HG03354 (cell line): ENCODE data around the gene ARHGEF28.

ENCODE experiments used
- ATAC-seq: cut with Tn5 transposase; IDR thresholded peaks from one replicate; pipeline ENCODE4 v1.9.1; 2021; ENCODE audit warnings: mild to moderate bottlenecking; ENCODE audit not compliant: unreplicated experiment, poor library complexity, severe bottlenecking

The ARHGEF28 gene, protein sequence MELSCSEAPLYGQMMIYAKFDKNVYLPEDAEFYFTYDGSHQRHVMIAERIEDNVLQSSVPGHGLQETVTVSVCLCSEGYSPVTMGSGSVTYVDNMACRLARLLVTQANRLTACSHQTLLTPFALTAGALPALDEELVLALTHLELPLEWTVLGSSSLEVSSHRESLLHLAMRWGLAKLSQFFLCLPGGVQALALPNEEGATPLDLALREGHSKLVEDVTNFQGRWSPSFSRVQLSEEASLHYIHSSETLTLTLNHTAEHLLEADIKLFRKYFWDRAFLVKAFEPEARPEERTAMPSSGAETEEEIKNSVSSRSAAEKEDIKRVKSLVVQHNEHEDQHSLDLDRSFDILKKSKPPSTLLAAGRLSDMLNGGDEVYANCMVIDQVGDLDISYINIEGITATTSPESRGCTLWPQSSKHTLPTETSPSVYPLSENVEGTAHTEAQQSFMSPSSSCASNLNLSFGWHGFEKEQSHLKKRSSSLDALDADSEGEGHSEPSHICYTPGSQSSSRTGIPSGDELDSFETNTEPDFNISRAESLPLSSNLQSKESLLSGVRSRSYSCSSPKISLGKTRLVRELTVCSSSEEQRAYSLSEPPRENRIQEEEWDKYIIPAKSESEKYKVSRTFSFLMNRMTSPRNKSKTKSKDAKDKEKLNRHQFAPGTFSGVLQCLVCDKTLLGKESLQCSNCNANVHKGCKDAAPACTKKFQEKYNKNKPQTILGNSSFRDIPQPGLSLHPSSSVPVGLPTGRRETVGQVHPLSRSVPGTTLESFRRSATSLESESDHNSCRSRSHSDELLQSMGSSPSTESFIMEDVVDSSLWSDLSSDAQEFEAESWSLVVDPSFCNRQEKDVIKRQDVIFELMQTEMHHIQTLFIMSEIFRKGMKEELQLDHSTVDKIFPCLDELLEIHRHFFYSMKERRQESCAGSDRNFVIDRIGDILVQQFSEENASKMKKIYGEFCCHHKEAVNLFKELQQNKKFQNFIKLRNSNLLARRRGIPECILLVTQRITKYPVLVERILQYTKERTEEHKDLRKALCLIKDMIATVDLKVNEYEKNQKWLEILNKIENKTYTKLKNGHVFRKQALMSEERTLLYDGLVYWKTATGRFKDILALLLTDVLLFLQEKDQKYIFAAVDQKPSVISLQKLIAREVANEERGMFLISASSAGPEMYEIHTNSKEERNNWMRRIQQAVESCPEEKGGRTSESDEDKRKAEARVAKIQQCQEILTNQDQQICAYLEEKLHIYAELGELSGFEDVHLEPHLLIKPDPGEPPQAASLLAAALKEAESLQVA (N-terminal part only)

GRCh38 chr5:73625944-73626811 lies at the start of gene ARHGEF28:
Gene ARHGEF28 (plus strand): TSS chr5:73626196. CDS start chr5:73684852, 58,656 bp downstream.
- peak; percentile 69 for ATAC-seq

DNA sequence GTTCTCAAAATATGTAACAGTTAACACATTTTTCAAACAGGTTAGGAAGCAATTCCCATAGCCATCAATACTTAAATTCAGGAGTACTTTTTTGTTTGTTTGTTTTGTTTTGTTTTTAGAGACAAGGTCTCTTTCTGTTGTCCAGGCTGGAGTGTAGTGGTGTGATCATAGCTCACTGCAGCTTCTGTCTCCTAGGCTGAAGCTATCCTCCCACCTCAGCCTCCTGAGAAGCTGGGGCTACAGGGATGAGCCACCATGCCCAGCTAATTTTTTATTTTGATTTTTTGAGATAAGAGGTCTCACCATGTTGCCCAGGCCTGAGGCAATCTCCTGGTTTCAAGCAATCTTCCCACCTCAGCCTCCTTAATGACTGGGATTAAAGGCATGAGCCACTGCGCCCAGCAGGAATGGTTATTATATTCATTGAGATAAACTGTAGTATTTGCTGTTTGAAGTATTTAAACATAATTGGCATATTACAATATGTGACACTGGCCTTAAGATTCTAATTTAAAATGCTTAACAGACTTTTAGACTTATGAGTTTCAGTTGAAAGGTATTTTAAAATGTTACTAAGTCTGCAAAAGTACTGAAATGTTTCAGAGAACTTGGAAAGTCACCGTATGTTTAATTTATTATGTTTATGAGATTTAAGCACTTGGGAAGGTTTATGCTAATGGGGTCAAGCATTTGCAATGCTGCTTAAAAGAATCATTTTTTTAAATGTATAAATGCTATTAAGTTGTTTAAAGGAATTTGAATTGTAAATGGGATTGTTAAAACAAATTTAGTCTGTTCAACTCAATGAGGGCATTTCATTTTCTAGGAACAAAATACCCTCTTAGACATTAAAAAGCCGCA lies 43.5 kb upstream of the ARHGEF28 start:
- ATAC-seq: no peak

DNA sequence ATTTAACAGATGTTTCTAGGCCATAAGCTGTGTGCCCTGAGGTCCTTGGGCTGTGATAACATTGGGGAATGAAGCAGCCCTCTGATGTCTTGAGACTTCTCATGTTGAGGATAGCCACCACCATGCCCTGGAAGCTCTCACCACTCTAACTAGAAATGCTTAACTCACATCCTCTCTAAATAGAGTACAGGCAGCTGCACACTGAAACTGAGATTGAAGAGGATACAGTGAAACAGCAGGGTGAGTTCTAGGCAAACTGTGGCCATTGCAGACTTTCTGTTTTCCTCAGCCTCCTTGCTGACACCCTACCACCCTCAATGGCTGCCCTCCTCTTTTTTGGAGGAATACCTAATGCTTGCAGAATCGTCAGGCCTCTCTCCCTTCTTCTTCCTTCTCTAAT lies 38.1 kb upstream of the ARHGEF28 start:
- peak; percentile 90 for ATAC-seq

DNA sequence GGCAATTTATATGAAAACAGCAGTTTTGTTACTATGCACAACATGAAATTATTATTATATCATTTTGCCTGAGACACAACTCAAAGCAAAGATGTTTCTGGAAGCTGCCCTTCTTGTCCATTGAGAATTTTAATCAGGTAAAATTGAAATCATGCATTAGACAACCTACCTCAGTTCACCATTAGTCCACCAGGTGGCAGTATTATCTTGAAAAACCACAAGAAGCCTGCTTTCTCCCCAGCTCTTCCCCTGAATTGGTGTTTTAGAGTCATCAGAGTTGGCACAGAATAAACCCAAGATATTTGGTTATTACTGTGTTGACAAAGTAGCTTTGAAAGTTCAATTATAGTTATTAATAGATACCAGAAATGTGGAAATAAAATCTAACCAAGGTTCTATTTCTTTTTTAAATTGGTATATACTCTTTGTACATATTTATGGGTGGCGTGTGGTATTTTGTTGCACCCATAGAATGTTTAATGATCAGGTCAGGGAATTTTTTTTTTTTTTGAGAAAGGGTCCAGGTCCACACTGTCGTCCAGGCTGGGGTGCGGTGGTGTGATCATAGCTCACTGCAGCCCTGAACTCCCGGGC lies 34.8 kb upstream of the ARHGEF28 start:
- ATAC-seq: peak; percentile 56

DNA sequence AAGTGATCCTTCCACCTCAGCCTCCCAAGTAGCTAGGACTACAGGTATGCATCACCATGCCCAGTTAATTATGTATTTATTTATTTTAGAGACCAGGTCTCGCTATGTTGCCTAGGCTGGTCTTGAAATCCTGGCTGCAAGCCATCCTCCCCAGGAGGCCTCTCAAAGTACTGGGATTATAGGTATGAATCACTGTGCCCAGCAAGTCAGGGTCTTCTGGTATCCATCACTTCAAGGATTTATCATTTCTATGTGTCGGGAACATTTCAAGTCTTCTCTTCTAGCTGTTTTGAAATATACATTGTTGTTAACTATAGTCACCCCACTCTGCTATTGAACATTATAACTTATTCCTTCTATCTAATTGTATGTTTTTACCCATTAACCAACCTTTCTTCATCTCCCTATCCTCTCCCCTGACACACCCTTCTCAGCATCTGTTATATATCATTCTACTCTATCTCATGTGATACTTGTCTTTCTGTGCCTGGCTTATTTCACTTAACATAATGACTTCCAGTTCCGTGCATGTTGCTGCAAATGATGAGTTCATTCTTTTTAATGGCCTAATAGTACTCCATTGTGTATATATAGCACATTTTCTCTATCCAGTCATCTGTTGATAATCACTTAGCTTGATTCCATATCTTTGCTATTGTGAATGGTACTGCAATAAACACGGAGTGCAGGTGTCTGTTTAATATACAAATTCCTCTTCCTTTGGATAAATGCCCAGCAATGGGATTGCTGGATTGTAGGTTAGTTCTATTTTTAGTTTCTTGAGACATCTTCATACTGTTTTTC lies 34.1 kb upstream of the ARHGEF28 start:
- no peak for ATAC-seq

DNA sequence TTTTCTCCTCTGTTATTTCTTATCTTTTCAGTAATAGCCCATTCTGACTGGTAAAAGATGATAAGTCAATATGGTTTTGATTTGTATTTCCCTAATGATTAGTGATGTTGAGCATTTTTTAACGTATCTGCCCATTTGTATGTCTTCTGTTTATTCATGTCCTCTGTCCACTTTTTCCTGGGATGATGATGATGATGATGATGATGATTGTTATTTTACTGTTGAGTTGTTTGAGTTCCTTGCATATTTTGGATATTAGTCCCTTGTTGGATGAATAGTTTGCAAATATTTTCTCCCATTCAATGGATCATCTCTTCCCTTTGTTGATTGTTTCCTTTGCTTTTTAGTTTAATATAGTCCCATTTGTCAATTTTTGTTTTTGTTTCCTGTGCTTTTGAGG lies 33.4 kb upstream of the ARHGEF28 start:
- no peak for ATAC-seq

DNA sequence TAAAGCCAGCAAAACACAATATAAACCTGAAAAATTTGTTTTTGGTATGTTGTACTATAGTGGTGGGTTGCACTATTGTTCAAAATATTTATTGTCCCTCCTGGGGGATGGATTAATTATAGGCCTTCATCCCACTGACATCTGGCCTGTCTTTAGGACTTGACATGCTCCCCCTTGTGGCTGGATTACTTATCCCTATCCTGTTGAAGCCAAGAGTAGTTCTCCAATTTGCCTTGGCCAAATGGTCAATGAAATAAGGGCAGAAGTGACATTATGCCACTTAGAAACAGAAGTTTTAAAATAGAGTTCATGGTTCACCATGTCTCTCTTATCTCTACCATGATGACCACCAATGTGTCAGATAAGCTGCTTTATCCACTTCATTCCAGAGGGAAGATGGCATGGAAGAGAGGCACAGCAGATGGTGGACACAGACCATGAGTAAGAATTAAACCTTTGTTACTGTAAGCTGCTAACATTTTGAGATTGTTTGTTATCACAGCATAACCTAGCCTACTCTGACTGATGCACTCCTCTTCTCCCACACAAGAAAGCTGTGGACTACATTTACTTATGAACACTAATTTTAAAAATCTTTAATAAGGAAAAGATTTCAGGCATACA lies 29.2 kb upstream of the ARHGEF28 start:
- no peak for ATAC-seq

GRCh38 chr5:73599380-73599779 lies 26.6 kb upstream of the ARHGEF28 start:
- no peak for ATAC-seq

DNA sequence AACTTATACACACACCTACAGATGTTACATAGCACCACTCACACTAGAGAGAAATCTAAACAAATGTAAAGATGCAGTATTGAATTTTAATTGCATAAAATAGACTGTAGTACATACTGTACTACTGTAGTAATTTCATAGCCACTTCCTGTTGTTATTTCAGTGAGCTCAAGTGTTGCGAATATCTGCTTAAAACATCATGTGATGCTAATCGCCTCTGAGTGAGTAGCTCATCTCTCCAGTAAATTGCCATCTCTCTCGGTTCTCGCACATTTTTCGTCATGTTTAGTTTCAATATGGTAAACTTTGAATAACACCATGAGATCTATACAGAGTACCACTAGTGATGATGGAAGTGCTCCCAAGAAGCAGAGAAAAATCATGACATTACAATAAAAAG lies 22.0 kb upstream of the ARHGEF28 start:
- no peak for ATAC-seq

DNA sequence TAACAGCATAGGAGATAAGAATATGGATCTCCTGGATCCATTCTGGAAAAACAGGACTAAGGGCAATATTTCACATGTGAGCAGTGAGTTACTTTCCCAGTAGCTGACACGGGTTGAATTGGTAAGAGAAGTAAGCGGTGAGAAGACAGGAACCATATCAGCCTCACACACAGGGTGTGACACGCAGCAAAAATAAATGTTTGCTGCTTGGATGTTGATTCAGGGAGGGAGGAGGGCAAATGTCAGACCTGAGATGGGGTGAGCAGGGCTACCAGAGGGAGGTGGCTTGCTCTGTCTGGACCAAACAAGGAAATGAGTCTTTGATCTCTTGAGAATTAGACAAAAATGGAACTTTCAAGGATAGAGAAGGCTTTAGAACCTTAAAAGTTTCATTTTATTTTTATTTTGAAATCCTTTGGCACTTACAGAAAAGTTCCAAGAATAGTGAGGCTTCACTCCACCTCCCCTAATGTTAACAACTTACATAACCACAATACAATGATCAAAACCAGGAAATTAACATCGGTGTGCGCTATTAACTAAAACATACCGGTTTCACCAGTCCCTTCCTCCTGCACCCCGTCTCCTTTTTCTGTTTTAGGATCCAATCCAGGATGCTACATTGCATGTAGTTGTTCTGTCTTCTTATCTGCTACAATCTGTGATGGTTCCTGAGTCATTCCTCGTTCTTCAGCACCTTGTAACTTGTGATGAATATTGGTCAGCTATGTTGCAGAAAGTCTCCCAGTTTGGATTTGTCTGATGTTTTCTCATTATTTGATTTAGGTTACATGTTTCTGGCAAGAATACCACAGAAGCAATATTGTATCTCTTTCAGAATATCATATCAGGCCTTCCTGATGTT lies 20.5 kb upstream of the ARHGEF28 start:
- ATAC-seq: no peak

GRCh38 chr5:73606206-73606753 lies 19.7 kb upstream of the ARHGEF28 start:
- no peak for ATAC-seq

DNA sequence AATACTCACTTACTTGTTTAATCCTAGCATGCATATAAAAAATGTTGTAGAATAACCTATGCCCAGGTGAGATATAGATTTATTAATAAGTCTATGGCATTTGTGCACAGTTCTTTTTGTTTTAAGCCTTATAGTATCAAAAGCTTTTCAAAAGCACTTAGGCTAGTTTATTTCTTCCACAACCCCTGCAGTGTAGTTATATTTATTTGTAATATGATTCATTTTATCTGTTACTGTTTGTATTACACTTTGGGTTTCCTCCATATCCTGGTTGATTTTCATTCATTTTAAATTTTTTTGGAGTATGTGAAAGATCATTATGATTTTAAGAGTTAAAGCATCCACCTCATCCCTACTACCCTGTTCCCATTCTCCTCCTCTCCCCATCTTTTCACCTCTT lies 18.8 kb upstream of the ARHGEF28 start:
- ATAC-seq: no peak

GRCh38 chr5:73612799-73613198 lies 13.2 kb upstream of the ARHGEF28 start:
- ATAC-seq: no peak

DNA sequence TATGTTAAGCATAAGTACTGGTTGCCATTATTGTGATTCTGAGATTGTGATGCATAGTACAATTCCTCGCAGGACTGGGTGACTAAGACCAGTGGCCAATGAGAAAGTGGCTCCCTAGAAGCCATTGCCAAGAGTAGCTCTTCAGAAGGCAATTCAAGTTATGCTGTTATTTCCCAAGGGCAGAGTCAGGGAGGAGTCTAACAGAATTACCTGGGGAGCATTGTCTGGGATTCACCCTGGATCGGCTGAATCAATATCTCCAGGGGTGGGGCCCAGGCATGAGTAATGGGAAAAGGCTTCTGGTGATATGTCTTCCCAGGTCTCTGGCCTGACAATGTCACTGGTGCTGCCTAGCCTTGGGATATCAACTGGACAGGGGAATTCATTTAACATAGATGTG lies 10.9 kb upstream of the ARHGEF28 start:
- ATAC-seq: no peak

DNA sequence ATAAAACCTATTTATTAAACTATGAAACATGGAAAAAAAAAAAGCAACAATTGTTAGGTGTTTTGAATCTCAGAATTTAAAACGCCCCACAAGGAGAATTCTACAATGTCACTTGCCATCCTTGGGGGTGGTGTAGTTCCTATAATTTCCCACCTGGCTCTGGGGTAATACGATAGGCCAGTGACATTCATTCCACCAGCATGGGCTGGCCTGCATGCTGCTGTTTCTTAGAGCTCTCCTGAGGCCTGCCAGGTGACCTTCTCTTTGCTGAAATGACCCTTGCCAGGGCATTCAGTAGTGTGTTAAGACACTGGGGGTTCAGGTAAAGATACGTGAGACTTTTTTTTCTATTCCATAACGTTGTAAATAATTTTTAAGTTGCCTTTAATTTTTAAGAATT lies 10.0 kb upstream of the ARHGEF28 start:
- ATAC-seq: no peak
